Activated T-helper 9 cell treated with anti-CD3 and anti-CD28 coated beads, Interleukin-2, amount 50 U/mL, for 16 hours (primary cell): Measurements from ENCODE around the gene CCDC184.
"Not testable (repeated sequence)": the region's sequence is repeated elsewhere in the genome, so short reads cannot be mapped to it uniquely, and the experiment has no call there.

Experiments
- DNase-seq: peaks from one replicate; pipeline ENCODE4 v3.0.0-alpha.2; 2020; ENCODE audit warnings: low read depth

The CCDC184 gene

DNA sequence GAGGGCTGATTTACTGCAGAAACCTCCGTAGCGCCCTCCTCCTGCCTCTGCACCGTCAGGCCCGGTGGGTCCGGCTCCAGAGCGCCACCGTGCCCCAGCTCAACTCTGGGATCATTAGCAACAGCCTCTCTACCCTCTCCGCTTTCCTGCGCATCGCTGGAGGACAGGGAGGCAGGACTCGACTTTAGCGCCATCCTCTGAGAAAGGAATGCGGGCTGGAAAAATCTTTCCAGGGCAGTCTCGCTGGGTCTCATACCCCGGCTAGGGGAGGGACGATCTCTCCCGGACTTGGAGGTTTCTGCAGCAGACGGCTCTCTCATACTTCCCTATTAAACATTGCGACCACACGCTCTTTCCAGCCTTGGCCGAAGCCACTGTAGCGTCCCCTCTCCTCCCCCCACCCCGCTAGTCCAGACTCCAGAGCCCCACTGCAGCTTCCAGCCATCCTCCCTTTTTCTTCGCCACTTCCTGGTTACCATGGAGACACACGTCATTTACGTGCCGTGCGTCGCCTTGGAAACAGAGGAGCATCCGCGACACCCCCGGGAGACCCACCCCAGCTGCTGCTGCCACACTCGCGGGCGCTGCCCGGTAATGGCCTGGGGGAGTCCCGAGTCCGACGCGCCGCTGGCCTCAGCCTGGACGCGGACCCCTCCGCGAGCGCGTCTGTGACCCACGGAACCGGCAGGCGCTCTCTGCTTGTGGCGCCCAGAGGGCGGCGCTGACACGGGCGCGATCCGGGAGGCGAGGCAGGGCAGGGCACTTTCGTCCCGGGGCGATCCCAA lies at the start of gene CCDC184:
TSS of gene CCDC184 (plus strand) at position 554 of the 785 bp plus-strand sequence. CDS start 479 bp downstream, outside the sequence.
- peak; percentile 59 for DNase-seq

DNA sequence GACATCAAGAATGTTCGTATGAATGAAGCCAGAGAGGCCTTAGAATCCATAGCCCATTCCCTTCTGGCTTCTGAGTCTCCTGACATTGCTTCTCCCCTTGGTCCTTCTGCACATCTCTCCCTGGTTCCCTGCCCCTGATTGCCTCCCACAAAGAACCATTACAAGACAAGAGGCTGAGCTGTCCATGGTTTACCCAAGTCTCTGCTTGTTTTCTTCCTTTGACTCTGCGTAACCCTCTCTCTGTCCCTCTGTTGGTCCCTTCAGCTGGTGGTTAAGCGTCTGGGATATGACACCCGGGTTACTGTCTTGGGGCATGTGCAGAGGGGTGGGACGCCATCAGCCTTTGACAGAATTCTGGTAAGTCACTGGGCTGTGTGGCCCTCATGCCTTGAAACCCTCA lies 48.4 kb upstream of the CCDC184 start:
- DNase-seq = no peak

DNA sequence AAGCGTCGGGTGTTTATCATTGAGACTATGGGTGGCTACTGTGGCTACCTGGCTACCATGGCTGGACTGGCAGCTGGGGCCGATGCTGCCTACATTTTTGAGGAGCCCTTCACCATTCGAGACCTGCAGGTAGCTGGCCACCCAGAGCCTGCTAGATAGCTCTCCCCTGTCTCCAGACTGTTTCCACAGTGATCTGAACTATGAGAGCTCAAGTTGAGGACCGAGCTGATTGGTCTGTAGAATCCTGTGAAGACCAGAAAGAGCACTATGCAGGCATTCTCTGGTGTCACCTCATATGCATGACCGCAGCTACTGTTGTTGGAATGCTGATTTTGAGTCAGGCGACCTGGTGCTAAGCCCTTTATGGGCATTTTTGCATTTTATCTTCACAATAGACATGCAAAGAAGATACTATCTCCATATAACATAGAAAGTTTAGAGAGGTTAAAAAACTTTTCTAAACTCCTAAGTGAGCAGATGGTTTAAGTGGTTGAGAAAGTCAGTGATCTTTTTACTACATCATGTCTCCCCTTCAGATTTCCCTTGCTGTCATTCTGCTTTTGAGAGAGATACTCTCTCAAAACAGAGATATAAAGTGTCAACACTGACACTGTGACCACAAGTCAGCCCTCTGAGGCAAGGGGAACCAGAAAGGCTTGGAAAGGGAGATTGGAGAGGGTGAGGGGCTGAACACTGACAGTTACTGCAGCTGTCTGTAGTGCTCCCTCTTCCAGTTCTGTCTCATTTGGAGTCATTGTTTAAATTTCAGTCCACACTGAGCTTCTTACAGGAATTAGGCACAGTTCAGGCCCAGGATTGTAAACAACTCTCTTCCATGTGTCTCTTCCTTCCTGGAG lies 40.4 kb upstream of the CCDC184 start:
- DNase-seq = no peak

DNA sequence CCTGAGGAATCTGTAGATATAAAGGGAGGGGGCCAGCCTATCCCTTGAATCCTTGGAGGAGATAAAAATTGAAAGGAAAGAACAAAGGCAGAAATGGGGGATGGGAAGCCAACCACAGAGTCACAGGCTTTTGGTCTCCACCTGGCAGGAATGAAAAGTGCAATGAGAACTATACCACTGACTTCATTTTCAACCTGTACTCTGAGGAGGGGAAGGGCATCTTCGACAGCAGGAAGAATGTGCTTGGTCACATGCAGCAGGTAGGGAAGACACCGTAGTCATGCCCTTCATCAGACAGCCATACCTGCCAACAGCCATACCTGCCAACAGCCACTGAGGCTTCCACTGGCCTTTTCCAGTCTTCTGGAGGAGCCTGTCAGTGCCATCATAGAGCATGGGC lies 39.5 kb upstream of the CCDC184 start:
- DNase-seq = no peak

DNA sequence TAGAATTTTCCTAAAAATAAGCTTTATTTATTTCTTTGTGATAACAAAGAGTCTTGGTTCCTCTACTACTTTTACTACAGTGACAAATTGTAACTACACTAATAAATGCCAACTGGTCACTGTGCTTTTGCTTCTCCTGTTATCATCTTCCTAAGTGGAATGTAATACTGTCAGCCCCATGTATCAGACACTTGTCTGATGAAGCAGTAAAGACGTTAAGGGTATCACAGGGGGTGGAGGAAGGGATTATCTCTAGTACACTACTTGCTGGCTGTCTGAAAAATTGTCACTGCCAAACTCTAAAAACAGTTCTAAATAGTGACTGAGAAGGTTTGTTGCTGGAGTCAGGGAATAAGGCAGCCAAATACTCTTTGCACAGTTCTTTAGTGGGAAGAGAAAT lies 37.5 kb upstream of the CCDC184 start:
- DNase-seq = no peak

DNA sequence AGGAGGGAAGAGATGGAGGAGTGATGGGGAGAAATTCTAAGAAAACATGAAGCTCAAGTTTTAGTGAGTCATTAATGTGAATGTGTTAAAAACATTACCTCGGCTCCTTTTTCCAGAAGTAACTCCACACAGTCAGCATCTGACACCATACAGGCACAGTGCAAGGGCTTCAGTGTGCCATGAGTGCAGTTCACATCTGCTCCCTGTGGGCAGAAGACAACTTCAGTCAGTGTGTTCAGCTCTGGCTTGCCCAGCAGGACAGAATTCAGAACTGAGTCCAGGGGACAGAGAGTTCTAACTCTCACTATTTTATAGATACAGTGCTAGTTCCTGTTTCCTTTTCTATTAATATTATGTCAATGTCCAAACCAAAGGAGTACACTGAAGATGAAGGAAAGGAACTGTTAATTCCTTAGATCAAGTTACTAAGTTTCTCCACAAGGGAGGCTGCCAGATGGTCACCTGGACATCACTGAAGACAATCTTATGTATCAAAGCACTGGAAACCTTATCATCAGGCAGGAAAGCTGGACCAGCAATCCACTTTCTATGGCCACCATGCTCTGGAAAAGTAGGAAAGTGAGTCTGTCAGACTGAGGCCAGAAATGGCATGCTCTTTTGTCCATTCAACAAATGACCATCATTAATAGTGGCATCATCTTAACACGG lies 32.2 kb upstream of the CCDC184 start:
- DNase-seq = no peak

GRCh38 chr12:48155786-48156185 lies 27.7 kb upstream of the CCDC184 start:
- not testable (repeated sequence) for DNase-seq

DNA sequence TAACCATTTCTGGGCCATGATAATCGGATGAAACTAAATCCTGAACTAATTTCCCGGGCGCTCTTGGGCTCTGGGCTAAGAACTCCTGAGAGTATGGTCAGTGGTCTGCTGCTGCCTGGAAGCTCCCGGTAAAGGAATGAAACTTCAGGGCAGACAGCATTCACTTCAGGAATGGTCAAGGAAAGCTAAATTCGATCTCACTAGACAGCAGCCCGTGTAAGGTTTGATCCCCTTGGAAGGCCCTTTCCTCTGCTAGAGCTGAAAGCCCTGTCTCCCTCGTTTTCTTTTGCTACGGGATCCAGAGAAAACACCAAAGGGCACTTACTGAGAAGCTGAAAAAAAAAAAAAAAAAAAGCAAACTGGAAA lies 26.8 kb upstream of the CCDC184 start:
- no peak for DNase-seq

- DNase-seq = peak; percentile 99
Observed at GRCh38 chr12:48157018-48157888, 26.2 kb upstream of the CCDC184 start, which contains the start of gene ASB8. ASB8 (minus strand) TSS chr12:48157515; CDS start chr12:48153496, 4,019 bp downstream.

GRCh38 chr12:48157889-48158370 lies 25.5 kb upstream of the CCDC184 start:
- no peak for DNase-seq

GRCh38 chr12:48160046-48160445 lies 23.4 kb upstream of the CCDC184 start:
- DNase-seq = no peak

DNA sequence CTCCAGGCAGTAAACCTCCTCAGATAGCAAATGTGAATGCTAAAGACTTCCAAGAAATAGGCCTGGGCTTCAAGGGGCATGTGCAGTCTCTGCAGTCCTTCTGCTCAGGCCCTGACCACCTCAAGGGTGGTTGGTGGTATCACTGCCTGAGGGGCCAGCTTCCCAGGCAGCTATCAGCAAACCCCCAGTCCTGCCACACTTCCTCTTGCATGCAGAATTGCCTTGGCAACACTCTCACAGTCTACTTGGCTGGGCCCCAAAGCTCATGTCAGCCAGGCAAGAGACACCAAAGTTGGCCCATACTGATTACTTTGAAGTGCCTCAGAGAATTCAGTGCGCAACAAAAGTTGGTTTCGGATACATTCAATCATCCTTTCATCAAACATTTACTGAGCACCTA lies 22.6 kb upstream of the CCDC184 start:
- DNase-seq = no peak

- no peak for DNase-seq
Observed at GRCh38 chr12:48163150-48163747, 20.2 kb upstream of the CCDC184 start.

GRCh38 chr12:48164451-48164850 lies 19.0 kb upstream of the CCDC184 start:
- DNase-seq = no peak

DNA sequence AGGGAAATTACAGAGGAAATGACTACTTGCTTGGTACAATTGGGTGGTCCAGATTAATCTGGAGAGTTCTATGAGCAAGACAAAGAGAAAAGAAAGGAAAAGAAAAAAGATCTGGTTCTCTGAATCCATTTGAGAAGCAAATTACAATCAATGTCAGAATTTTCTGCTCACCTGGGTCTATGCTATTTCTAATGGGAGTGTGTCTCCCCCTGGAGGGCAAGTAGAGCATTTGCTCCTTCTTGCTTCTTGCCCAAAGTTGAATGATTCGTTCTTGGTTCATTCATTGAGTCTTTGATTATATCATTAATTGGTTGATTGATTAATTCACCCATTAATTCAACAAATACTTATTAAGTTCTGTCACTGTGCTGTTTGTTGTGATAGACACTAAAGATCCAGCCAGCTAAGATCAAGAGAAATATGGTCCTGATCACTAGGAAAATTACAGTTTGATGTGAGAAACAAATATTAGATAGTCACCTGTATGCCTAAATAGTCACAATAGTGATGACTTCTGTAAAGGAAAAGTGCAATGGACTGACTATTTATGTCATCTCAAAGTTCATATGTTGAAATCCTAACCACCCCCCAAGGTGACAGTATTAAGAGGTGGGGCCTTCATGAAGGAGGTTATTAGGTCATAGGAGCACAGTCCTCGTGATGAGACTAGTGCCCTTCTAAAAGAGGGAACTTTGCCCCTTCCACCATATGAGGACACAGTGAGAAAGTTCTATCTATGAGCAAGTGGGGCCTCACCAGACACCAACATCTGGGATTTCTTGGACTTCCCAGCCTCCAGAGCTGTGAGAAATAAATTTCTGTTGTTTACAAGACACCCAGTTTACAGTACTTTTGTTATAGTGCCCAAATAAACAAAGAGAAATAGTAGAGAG lies 18.1 kb upstream of the CCDC184 start:
- DNase-seq = peak; percentile 12

DNA sequence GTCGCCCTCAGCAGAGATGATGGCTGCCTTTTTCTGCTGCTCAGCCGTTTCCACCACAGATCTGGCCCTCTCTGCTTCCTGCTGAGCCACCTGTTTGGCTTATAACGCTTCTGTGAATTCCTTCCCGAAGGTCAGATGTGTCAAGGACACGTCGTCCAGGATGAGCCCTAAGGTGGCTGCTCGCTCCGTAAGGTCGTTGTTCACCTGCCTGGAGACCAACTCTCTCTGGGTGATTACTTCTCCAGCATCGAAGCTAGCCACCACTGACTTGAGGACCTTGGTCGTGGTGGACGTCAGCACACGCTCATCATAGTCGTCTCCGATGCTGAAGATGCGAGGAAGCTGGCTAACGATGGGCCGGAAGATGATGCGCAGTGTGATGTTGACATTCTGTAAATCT lies 14.4 kb upstream of the CCDC184 start:
- DNase-seq = no peak

DNA sequence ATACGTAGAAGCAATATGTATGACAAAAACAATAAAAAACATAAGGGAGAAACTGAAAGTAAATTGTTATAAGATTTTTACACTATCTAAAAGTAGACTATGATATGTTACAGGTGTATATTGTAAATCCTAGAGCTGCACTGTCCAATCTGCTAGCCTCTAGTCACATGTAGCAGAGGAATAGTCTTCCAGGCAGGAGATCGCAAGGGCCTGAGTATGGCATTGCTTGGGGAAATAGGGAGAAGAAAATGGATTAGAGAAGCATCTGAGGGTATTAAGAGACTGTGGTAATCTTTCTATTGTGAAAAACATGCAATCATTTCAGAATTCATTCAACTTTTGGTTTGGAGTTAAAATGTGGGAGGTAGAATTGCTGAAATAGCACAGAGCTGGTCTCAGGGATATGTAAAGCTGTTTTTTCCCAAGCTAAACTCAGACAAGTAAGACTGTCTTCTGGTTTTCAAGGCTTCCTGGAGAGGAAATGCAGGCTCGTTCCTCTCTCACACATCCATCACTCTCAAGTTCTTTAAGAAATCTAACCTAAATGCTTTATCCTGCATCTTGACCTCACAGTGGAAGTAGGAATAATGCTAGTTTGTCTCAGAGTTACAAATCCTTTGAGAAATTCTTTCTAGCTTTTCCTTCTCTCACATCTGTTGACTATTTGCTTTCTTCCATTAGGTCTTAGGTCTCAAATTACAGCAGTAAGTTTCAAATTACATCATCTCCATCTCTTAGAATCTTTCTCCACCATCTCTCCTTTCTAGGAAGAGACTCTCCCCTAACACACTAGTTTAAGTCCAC lies 7.6 kb upstream of the CCDC184 start:
- no peak for DNase-seq

DNA sequence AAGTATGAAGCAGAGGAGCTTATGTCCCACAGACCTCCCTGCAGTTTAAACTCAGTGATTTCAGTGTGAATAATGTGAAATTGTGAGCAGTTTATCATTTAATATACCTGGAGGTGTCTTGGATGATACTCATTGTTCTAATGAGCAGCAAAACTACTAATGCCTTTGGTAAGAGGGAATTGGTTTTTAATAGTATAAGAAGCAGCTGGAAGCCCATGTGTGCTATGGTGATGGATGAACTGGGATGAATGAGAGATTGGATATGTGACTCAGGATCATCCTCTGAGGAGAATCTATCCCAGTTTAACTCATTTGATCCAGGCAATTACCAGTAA lies 7.1 kb upstream of the CCDC184 start:
- no peak for DNase-seq

GRCh38 chr12:48177982-48178381 lies 5.5 kb upstream of the CCDC184 start:
- DNase-seq = no peak
